HFF-Myc (cell line): ENCODE results near the gene NPBWR2.

Experiments
- DNase-seq: peaks from one replicate; pipeline ENCODE4 v3.0.0-alpha.2; 2011; ENCODE audit warnings: low read depth; ENCODE audit errors: extremely low read depth
- H3K4me3 ChIP-seq: replicated peaks from 2 replicates; pipeline ENCODE4 v1.5.1; 2011; ENCODE audit warnings: low read depth, mild to moderate bottlenecking, control low read depth, low read length
- CTCF ChIP-seq: IDR thresholded peaks from 2 replicates; pipeline ENCODE4 v1.5.1; 2012; ENCODE audit warnings: mild to moderate bottlenecking, low read depth, low read length, control low read depth; ENCODE audit errors: missing control alignments

The NPBWR2 gene

GRCh38 chr20:64114356-64114971 lies 7.1 kb upstream of the NPBWR2 start:
- H3K4me3 ChIP-seq = no peak overlapping the region
- DNase-seq = no peak
- no peak for TF ChIP-seq CTCF

GRCh38 chr20:64113796-64114355 lies 6.5 kb upstream of the NPBWR2 start:
- DNase-seq = no peak
- no peak for TF ChIP-seq CTCF
- H3K4me3 ChIP-seq = no peak overlapping the region

GRCh38 chr20:64113444-64113775 lies 6.0 kb upstream of the NPBWR2 start:
- no peak overlapping the region for H3K4me3 ChIP-seq
- no peak for DNase-seq
- TF ChIP-seq CTCF = no peak

GRCh38 chr20:64112691-64113443 lies 5.5 kb upstream of the NPBWR2 start:
- no peak for TF ChIP-seq CTCF
- no peak for DNase-seq

GRCh38 chr20:64111841-64112641 lies 4.7 kb upstream of the NPBWR2 start:
- DNase-seq = no peak
- TF ChIP-seq CTCF = no peak
- no peak overlapping the region for H3K4me3 ChIP-seq

More at GRCh38 chr20:64112691-64113443, 5.5 kb upstream of the NPBWR2 start:
- H3K4me3 ChIP-seq = no peak overlapping the region

GRCh38 chr20:64110411-64111068 lies 3.2 kb upstream of the NPBWR2 start:
- no peak overlapping the region for H3K4me3 ChIP-seq
- no peak for TF ChIP-seq CTCF
- DNase-seq = no peak
